ENCODE measurements around the gene ADAMTS15. TPM values are rescaled to one million over a fixed set of nuclear protein-coding genes. Genes with fewer than 3 reads are reported as not detected.

Gene ADAMTS15
- polyA plus RNA-seq, 1 experiment, result 5.6 TPM

DNA sequence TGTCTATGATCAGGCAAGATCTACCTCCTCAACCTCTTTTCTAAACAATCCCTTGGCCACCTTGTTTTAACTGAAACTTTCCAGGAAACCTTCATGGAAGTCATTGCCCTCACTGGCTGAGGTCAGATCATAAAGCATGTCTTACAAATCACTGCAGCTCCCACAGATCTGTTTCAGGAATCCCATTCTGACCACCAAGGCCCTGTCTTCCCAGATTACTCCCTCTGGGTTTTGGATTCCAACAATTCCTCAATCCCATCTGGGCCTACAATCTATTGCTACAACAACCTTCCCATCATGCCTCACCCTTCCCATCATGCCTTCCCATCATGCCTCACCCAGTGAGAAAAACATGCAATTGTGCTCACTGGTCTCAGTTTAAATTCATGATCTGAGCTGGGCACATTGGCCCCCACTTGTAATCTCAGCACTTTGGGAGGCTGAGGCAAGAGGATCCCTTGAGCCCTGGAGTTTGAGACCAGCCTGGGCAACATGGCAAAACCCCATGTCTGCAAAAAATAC, 15.9 kb downstream of the ADAMTS15 start:
- no peak overlapping the region for H3K4me3 ChIP-seq (ENCODE audit: low read depth, low read length)
- DNase-seq (ENCODE audit: low read depth), result no peak
- H3K27me3 ChIP-seq (ENCODE audit: control insufficient read depth, insufficient read depth, low read length), result no peaks in the 10 kb centered on the region
- TF ChIP-seq, protein P1, sequence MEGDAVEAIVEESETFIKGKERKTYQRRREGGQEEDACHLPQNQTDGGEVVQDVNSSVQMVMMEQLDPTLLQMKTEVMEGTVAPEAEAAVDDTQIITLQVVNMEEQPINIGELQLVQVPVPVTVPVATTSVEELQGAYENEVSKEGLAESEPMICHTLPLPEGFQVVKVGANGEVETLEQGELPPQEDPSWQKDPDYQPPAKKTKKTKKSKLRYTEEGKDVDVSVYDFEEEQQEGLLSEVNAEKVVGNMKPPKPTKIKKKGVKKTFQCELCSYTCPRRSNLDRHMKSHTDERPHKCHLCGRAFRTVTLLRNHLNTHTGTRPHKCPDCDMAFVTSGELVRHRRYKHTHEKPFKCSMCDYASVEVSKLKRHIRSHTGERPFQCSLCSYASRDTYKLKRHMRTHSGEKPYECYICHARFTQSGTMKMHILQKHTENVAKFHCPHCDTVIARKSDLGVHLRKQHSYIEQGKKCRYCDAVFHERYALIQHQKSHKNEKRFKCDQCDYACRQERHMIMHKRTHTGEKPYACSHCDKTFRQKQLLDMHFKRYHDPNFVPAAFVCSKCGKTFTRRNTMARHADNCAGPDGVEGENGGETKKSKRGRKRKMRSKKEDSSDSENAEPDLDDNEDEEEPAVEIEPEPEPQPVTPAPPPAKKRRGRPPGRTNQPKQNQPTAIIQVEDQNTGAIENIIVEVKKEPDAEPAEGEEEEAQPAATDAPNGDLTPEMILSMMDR (IDR thresholded peaks at IDR 0.05; ENCODE audit: insufficient read depth, low read depth, low read length), result no peak
- POLR2A ChIA-PET, result interaction anchor here (0.6 to 0.7 kb wide), 2 partner anchors 12 to 51 kb away, joined by 3 to 4 read pairs; no protein-coding TSS in a partner anchor
- CTCF ChIA-PET, result interaction anchor here (0.6 to 1.2 kb wide), 3 partner anchors 12 to 324 kb away, joined by 3 read pairs; no protein-coding TSS in a partner anchor
- H3K36me3 ChIP-seq (ENCODE audit: control insufficient read depth, insufficient read depth, low read length), result peaks cover 17% of the 10 kb centered on the region

DNA sequence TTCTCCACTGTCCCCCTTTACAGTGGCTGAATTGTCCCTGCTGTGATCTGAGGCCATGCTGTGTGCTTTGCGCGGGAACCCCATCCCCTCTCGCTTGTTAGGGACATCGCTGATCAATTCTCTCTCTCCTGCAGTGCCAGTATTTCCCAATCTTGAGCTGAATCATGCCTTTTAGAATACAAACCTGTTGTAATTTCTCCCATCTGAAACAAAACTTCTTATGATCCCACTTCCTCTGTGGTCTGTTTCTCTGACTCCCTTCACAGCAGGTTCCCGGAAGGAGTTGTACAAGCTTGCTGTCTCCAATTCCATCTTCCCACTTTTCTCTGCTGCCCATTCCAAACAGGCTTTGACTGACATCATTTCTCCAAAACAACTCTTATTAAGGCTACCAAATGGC, 16.8 kb downstream of the ADAMTS15 start:
- no peak for DNase-seq (ENCODE audit: low read depth)
- POLR2A ChIA-PET, result no interaction called here
- CTCF ChIA-PET, result interaction anchor here (0.7 to 1.1 kb wide), 3 partner anchors 11 to 362 kb away, joined by 3 read pairs; no protein-coding TSS in a partner anchor

DNA sequence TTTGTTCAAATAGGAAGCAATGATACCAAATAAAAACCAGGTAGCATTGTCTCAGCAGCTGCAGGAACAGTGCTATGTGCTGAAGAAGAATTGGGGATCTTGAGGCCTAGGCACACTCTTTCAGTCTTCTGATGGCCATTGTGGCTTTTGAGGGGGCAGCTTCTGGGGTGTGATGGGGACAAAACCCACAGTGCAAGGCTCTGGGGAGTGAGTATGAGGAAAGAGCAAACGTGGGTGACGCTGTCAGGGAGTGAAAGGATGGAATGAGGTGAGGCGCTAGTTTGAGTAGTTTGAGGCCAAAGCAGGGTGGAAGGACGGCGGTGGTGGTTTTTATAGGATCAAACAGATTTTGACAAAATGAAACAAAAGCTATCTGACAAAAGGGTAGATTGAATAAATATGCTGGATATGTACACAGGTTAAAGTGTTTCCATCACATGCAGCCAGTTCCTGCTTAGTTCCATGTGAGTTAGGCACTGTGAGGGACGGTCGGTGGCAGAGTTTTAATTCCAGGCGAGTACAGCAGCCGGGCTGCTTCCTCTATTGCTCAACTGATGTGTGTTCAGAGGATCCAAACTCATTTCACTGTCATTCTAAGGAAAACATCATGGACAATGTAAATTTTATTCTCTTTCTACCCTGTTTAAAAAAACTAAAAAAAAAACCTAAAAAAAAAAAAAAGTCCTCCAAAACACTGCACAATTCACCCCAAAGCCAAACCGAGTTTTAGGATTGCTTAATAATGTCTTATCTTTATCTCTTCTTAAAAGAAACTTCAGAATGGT, 18.9 kb downstream of the ADAMTS15 start:
- no peak for DNase-seq (ENCODE audit: low read depth)
- TF ChIP-seq, protein P1 (IDR thresholded peaks at IDR 0.05; ENCODE audit: insufficient read depth, low read depth, low read length), result no peak
- Histone ChIP-seq H3K4me3 (ENCODE audit: low read depth, low read length) (no peak overlapping the region), H3K27me3 (ENCODE audit: control insufficient read depth, insufficient read depth, low read length) (no peaks in the 10 kb centered on the region), H3K36me3 (ENCODE audit: control insufficient read depth, insufficient read depth, low read length) (peaks cover 29% of the 10 kb centered on the region)
- POLR2A ChIA-PET, result no interaction called here
- CTCF ChIA-PET, result no interaction called here

More for the DNA sequence above, 16.8 kb downstream of the ADAMTS15 start:
- TF ChIP-seq, protein P1 (IDR thresholded peaks at IDR 0.05; ENCODE audit: insufficient read depth, low read depth, low read length), result no peak
- peaks cover 19% of the 10 kb centered on the region for H3K36me3 ChIP-seq (ENCODE audit: control insufficient read depth, insufficient read depth, low read length)
- H3K4me3 ChIP-seq (ENCODE audit: low read depth, low read length), result no peak overlapping the region
- no peaks in the 10 kb centered on the region for H3K27me3 ChIP-seq (ENCODE audit: control insufficient read depth, insufficient read depth, low read length)

DNA sequence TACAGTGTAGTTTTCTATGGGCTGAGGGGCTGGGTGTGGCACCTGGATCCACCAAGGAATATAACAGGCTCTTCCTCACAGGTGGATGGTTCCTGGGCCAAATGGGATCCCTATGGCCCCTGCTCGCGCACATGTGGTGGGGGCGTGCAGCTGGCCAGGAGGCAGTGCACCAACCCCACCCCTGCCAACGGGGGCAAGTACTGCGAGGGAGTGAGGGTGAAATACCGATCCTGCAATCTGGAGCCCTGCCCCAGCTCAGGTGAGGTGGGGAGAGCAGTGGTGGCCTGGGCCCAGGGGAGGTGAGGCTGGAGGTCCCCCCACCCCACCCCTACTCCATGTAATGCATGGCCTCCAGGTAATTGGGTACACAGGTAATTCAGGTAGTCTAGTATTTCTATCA, 20.7 kb downstream of the ADAMTS15 start:
- CTCF ChIA-PET, result no interaction called here
- no peak for DNase-seq (ENCODE audit: low read depth)

More for the DNA sequence above, 20.7 kb downstream of the ADAMTS15 start:
- POLR2A ChIA-PET, result no interaction called here
- H3K4me3 ChIP-seq (ENCODE audit: low read depth, low read length), result no peak overlapping the region
- H3K27me3 ChIP-seq (ENCODE audit: control insufficient read depth, insufficient read depth, low read length), result no peaks in the 10 kb centered on the region
- TF ChIP-seq, protein P1 (IDR thresholded peaks at IDR 0.05; ENCODE audit: insufficient read depth, low read depth, low read length), result no peak
- peaks cover 22% of the 10 kb centered on the region for H3K36me3 ChIP-seq (ENCODE audit: control insufficient read depth, insufficient read depth, low read length)
